GDM1 (cell line): ENCODE results near the gene DSG4.
A peak's percentile ranks its signal among the peaks of the same experiment; 100 is the strongest.

Experiments used
- DNase-seq: peaks from one replicate; lab custom pipeline; 2025; lab: John Stamatoyannopoulos, UW

The DSG4 gene

GRCh38 chr18:31410716-31411483 lies 34.3 kb downstream of the DSG4 start:
- DNase-seq, result no peak

GRCh38 chr18:31413137-31413536 lies 36.6 kb downstream of the DSG4 start:
- DNase-seq, result no peak

GRCh38 chr18:31417850-31418249 lies 41.3 kb downstream of the DSG4 start:
- no peak for DNase-seq

DNA sequence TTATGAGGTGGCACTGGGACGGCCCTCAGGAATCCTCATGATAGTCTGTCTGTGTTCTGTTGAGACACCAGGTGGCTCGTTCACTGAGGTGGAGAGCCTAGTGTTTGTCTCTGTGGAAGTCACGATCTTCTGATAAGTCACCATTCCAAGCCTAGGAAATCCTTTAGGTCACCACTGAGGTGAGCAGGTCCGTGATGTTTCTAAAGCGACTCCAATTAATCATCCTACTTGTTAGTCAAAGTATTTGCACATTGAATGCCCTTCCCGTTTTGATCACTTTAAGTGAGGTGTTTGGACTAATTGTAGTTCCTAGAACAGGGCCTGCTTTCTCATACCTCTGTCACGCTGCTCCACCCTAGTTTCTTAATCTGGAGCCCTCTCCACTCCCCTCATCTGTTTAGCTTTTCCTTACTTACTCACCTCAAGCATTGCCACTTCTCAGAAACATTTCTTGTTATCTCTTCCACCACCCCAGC lies 42.9 kb downstream of the DSG4 start:
- no peak for DNase-seq

GRCh38 chr18:31420032-31420431 lies 43.5 kb downstream of the DSG4 start:
- no peak for DNase-seq

- DNase-seq, result no peak
These were observed 43.9 kb downstream of the DSG4 start for GRCh38 chr18:31420524-31420923.

DNA sequence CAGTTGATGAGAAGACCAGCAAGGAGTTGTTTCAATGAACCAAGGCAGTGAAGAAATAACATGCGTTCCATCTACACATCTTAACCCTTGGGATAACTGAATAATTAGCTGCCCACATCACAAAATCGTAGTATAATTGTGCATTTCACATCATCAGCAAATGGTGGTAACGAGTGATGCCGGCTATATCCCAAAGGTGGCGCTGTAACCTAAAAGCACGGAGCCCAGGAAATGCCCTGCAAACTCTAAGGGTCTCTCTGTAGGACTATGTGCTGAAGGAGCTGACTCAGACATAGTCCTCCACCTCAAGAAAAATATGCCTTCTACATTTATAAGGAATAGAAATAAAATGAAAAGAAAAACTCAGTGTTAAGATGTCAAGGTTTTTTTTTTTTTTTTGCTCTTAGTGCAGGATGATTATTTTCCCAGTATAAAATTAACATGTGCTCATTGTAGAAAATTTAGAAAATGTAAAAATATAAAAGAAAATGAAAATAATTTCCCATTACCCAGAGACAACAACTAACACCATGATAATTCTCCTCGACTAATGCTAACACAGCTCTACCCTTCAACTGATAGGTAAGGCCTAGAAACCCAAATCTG lies 47.9 kb downstream of the DSG4 start:
- DNase-seq, result peak; percentile 52

DNA sequence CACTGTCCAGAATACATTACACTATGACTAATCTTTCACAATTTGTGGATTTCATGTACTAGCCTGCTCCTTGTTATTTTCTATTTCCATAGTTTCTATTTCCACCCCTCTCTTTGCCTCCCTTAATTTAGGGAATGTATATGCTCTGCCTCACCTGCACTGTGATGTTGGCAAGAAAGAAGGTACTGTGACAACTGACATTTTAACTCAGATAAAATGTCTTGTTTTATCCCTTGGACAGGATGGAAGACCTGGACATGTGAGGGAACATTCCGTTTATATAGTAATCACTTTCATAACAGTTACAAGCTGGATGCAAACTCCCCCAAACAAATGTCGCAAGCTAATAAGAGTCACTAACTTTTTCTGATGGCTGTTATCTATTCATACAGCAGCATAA lies 49.4 kb downstream of the DSG4 start:
- DNase-seq, result no peak

- no peak for DNase-seq
These were observed 50.4 kb downstream of the DSG4 start for GRCh38 chr18:31426871-31427406.

DNA sequence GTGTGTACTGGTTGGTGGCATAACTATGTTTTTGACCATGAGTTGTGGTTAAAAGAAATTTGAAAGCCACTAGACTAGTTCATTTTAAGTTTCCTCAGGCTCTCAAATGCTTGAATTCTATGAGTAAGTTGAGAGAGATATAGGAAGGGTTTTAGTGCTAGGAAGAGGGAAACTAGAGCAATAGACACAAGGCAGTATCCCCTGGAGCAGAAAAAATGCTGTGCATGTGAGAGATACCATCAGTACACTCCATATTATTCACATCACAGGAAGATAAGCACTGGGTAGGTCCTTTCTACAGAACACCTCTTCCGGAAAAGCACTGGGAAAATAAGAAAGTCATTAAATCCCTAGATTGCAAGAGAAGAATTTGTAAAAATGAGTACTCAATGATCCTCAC lies 51.6 kb downstream of the DSG4 start:
- no peak for DNase-seq

GRCh38 chr18:31429623-31430022 lies 53.0 kb downstream of the DSG4 start:
- no peak for DNase-seq

DNA sequence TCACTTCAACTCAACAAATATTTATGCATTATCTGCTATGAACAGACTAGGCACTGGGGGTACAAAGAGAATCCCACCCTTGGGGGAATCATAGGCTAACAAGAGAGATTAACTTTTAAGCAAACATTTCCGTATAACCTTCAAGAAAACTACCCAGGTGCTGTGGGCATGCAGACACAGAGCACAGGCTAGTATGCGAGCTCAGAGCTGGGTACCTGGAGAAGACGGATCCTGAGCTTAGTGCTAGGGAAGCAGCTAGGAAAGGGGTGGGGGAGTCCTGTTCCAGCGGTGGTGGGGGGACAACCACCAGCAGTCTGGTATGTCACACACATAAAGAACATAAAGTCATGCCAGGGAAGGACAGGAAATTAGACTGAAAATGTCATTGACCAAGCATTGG lies 53.5 kb downstream of the DSG4 start:
- no peak for DNase-seq

DNA sequence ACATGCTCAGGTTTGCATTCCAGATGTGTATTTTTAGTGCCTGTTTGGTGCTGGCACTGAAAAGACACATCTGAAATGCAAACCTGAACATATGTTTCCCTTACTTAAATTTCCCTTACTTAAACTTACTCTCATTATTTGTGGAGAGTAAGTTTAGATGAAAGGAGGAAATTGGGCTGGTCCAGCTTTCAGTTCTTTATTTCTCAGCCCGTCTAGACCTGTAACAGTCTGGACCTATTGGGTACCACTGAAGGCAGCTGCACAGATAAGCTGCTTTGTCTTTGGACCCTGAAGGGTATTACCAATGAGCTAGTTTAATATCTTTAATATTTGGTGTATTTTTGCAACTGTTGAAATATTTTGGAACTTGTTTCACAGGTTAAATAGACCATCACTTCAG lies 54.0 kb downstream of the DSG4 start:
- no peak for DNase-seq

DNA sequence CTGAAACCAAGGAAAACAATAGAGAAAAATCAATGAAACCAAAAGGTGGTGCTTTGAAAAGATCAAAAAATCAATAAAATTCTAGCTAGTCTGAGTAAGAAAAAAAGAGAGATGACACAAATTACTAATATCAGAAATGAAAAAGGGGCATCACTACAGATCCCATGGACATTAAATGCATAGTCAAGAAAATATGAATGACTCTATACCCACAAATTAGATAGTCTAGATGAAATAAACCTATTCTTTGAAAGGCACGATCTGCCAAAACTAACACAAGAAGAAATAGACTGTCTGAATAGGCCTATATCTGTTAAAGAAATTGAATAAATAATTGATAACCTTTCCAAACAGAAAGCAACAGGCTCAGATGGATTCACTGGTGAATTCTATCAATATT lies 55.7 kb downstream of the DSG4 start:
- DNase-seq, result no peak

DNA sequence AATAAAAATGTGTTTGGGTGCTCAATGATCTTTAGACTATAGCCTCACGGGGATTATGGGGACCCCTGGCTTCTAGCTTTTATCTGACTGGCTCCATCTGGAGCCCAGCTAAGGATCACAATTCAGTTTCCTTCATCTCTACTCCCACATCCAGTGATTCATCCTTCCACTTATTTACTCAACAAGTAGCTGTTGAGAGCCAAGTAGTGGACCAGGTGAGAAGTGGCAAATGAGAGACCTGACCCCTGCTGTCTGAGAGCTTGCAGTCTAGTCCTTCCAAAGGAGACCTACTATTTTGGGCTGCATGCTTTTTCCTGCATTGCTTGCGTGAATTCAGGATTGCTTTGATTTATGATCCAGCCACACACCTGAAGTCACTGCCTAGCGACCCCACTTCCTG lies 60.2 kb downstream of the DSG4 start:
- no peak for DNase-seq

GRCh38 chr18:31438402-31438801 lies 61.8 kb downstream of the DSG4 start:
- DNase-seq, result no peak

DNA sequence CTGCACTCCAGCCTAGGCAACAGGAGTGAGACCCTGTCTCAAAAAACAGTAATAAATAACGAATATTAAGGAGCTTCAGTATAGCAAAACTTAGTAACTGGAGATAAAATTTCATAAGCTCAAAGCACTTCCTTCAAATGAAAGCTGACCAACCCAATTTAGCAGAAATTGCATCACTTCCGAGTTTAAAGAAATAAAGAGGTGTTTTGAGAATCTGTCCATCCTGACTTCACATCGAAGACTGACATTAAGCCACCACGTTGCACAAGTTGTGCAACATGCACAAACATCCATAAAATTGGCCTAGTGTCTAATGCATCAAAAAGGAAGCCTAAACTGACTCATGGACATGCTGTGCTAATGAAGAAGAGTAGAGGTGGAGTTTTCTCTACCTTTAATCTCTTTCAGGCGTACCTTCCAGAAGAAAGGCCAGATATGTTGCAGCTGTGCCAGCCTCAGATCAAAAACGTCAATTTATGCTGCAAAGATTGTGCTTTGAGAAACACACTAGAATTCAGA lies 63.3 kb downstream of the DSG4 start:
- no peak for DNase-seq

DNA sequence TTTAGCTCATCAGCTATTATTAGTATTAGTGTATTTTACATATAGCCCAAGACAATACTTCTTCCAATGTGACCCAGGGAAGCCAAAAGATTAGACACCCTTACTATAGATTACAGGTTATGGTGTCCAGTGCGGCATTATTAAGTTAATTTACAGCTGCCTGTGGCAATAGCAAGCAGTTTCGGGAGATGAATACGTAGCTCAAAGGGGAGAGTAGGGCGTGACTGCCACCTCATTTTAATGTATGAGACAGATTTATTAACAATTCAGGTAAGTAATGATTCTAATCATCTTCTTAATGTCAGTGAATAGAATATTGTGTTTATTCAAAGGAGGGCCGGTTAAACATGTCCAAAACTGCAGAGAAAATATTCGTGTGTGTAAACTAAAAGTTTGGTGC lies 64.2 kb downstream of the DSG4 start:
- no peak for DNase-seq

DNA sequence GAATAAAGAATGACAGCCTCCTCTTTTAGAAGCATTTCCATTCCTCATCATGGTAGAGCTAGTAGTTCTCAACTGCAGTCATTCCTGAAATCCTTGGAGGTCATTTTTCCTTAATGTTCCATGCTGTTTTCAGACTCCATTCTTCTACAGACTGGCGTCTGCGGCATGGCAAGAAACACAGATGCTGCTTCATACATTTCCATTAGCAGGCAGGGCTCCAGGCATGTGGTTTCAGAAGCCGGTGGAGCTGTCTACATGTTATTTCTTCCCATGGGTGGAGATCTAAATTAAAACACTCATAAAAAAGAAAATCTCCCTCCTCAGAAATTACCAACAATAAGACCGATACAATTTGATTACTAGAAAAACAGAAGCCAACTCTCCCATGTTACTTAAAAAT lies 64.9 kb downstream of the DSG4 start:
- no peak for DNase-seq

GRCh38 chr18:31444142-31444541 lies 67.6 kb downstream of the DSG4 start:
- DNase-seq, result no peak

DNA sequence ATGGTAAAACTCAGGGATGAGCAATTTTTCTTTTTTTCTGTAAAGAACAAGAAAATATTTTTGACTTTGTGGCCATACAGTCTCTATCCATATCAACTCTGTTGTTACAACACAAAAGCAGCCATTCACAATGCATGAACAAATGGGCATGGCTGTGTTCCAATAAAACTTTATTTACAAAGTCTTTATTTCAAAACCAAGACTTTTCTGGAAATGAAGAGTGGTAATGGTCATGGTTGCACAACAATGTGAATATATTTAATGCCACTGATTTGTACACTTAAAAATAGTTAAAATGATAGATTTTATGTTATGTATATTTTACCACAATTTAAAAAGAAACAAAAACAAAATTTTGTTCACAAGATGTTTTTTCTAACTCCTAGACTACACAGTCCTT lies 69.3 kb downstream of the DSG4 start:
- DNase-seq, result no peak

DNA sequence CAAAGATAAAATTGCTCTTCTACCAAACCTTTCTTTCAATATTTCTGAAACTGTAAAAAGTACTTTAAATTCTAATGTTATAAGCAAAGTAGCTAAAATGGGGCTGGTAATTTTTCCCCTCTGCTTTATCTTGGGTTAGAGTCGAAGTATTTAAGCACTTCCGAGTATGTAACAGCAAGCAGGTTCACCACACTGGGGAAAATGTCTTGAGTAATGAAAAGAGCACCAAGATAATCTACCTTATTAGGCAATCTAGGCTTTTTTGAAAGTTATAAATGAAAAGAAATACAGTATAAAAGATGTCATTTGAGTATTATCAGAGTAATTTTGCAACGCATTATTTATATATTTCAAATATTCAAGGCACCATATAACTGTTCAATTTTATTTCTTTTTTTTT lies 70.3 kb downstream of the DSG4 start:
- DNase-seq, result no peak

DNA sequence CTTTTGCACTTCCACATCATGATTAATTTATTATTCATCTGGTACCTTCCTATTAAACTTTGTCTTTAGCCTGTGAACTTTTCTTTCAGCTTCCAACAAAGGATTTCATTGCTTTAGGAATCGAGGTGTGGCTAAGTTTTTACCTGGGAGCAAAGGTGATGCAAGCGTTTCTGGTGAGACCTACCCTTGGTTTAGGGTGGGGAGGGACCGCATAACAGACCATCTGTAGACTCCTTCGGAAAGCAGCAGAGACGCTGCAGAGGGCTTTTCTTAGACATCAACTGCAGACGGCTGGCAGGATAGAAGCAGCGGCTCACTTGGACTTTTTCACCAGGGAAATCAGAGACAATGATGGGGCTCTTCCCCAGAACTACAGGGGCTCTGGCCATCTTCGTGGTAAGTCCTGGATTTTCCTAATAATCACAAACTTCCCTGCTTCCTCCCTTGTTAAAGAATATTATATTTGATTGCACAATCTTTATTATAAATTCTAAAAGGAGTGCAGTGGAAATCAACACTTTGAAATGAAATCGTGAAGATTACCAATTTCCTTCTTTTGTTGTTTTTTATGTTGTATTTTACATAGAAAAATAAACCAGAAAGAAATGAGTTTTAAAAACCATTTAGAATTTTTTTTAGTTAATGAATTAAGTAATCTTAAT lies 71.1 kb downstream of the DSG4 start, which contains the start of gene DSG3:
DSG3 (plus strand) TSS at position 212 of the 662 bp plus-strand sequence; CDS start at position 349, 137 bp downstream.
- no peak for DNase-seq
